ENCODE data around the gene NT5DC1.
A peak's percentile ranks its signal among the peaks of the same experiment; 100 is the strongest.

The NT5DC1 gene

DNA sequence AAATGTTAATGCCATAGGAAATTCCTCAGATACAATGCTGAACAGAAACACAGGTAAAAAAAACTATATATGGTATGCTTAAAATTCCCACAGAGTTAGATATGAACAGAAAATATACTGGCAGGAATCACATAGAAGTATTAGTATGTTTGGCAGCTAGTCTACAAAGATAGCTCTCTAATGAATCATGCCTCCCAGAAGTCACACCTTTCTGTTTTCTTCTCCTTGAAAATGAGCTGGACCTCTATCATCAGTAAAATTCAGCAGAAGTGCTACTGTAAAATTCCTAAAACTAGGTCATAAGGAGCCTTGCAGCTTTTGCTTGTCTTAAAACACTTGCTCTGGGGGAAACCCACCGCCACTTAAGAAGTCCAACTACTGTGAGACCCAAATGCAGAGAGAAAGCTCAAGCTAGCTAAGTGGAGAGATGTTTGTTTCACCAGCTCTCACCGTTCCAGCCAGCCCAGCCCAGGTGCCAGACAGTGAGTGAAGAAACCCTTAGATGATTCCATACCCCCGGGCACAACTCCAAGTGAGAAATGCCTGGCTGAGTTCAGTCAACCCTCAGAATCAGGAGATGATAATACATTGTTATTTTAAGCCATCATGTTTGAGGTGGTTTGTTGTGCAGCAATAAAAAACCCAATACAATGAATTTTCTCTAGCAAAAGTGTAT, 110.2 kb downstream of the NT5DC1 start:
- ATAC-seq (ENCODE audit: low read depth): peak; percentile 93
- Histone ChIP-seq H3K27me3 (ENCODE audit: insufficient read depth, poor library complexity, severe bottlenecking) (no peaks in the 10 kb centered on the region), H3K4me3 (ENCODE audit: severe bottlenecking) (no peak overlapping the region), H3K36me3 (ENCODE audit: low read depth) (no peaks in the 10 kb centered on the region), H3K9me3 (ENCODE audit: severe bottlenecking) (no peaks in the 10 kb centered on the region), H3K4me1 (ENCODE audit: insufficient read depth, poor library complexity, severe bottlenecking) (peaks cover 42% of the 10 kb centered on the region), H3K27ac (ENCODE audit: poor library complexity, severe bottlenecking) (peak overlapping the region; percentile 75)
- TF ChIP-seq, protein P1, sequence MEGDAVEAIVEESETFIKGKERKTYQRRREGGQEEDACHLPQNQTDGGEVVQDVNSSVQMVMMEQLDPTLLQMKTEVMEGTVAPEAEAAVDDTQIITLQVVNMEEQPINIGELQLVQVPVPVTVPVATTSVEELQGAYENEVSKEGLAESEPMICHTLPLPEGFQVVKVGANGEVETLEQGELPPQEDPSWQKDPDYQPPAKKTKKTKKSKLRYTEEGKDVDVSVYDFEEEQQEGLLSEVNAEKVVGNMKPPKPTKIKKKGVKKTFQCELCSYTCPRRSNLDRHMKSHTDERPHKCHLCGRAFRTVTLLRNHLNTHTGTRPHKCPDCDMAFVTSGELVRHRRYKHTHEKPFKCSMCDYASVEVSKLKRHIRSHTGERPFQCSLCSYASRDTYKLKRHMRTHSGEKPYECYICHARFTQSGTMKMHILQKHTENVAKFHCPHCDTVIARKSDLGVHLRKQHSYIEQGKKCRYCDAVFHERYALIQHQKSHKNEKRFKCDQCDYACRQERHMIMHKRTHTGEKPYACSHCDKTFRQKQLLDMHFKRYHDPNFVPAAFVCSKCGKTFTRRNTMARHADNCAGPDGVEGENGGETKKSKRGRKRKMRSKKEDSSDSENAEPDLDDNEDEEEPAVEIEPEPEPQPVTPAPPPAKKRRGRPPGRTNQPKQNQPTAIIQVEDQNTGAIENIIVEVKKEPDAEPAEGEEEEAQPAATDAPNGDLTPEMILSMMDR (IDR thresholded peaks at IDR 0.05; ENCODE audit: poor library complexity, severe bottlenecking): no peak
- peak; percentile 88 for DNase-seq (ENCODE audit: low spot score)

DNA sequence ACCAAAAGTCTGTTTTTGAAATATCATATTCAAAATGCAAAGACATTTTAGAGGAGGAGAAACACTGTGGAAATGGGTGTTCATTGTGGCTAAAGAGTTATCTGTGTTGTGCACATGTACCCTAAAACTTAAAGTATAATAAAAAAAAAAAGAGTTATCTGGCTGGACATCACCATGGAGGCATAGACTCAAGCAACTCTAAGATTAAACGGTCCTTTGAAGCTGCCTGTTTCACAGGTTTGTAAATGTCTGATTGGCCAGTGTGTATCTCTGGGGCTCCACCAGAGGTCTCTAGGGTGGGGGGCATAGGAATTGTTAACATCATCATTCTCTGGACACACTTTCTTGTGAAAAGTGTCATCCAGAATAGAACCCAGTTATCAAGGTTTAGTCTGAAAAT, 114.0 kb downstream of the NT5DC1 start:
- peak overlapping the region; percentile 19 for H3K27ac ChIP-seq (ENCODE audit: poor library complexity, severe bottlenecking)
- no peak overlapping the region for H3K4me3 ChIP-seq (ENCODE audit: severe bottlenecking)
- no peaks in the 10 kb centered on the region for H3K9me3 ChIP-seq (ENCODE audit: severe bottlenecking)
- no peaks in the 10 kb centered on the region for H3K36me3 ChIP-seq (ENCODE audit: low read depth)
- TF ChIP-seq, protein P1 (IDR thresholded peaks at IDR 0.05; ENCODE audit: poor library complexity, severe bottlenecking): no peak
- DNase-seq (ENCODE audit: low spot score): no peak
- ATAC-seq (ENCODE audit: low read depth): no peak
- H3K4me1 ChIP-seq (ENCODE audit: insufficient read depth, poor library complexity, severe bottlenecking): peaks cover 34% of the 10 kb centered on the region
- no peaks in the 10 kb centered on the region for H3K27me3 ChIP-seq (ENCODE audit: insufficient read depth, poor library complexity, severe bottlenecking)

DNA sequence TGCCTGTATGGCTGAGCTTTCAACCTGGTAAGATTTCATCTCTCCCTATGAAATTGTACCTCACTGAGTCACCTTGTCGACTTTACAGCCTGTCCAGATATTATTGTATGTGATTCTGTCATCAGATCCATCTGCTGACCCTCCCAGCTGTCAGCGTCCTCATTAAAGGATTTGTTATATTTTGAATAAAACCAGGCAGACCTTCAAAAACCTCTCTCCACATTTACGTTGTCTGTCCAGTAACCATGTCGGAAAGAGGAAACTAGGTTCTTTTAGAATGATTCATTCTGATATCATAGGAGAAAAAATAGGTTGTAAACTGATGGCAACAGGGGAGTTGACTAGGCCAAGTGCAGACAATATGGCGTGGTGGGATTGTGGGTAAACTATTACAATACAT, 114.8 kb downstream of the NT5DC1 start:
- ATAC-seq (ENCODE audit: low read depth): no peak
- H3K9me3 ChIP-seq (ENCODE audit: severe bottlenecking): no peaks in the 10 kb centered on the region
- peak overlapping the region; percentile 19 for H3K27ac ChIP-seq (ENCODE audit: poor library complexity, severe bottlenecking)

DNA sequence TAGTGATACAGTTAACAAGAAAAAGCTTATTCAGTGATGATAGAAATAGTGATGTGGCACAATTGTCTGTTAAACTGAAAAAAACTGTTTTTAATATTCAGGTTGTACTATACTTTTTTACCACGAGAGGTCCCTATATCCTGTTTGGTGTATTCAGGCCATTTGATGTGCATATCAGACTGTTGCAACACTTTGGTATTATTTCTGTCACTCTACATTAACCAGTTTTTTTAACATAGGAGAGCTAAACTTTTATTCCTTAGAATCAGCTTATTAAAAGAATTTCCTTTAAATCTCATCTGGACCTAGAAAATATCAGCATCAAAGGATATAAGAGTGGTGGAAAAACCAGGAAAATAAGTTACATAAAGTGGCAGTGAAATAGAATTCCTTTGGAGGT, 116.4 kb downstream of the NT5DC1 start:
- no peak overlapping the region for H3K4me3 ChIP-seq (ENCODE audit: severe bottlenecking)
- TF ChIP-seq, protein P1 (IDR thresholded peaks at IDR 0.05; ENCODE audit: poor library complexity, severe bottlenecking): no peak
- H3K4me1 ChIP-seq (ENCODE audit: insufficient read depth, poor library complexity, severe bottlenecking): peaks cover 17% of the 10 kb centered on the region
- H3K27ac ChIP-seq (ENCODE audit: poor library complexity, severe bottlenecking): no peak overlapping the region
- no peaks in the 10 kb centered on the region for H3K27me3 ChIP-seq (ENCODE audit: insufficient read depth, poor library complexity, severe bottlenecking)
- H3K36me3 ChIP-seq (ENCODE audit: low read depth): no peaks in the 10 kb centered on the region
- H3K9me3 ChIP-seq (ENCODE audit: severe bottlenecking): no peaks in the 10 kb centered on the region
- DNase-seq (ENCODE audit: low spot score) (no peak), ATAC-seq (ENCODE audit: low read depth) (no peak)

More for the DNA sequence above, 114.8 kb downstream of the NT5DC1 start:
- Histone ChIP-seq H3K27me3 (ENCODE audit: insufficient read depth, poor library complexity, severe bottlenecking) (no peaks in the 10 kb centered on the region), H3K4me1 (ENCODE audit: insufficient read depth, poor library complexity, severe bottlenecking) (peaks cover 28% of the 10 kb centered on the region), H3K4me3 (ENCODE audit: severe bottlenecking) (no peak overlapping the region), H3K36me3 (ENCODE audit: low read depth) (no peaks in the 10 kb centered on the region)
- DNase-seq (ENCODE audit: low spot score): no peak
- TF ChIP-seq, protein P1 (IDR thresholded peaks at IDR 0.05; ENCODE audit: poor library complexity, severe bottlenecking): no peak

DNA sequence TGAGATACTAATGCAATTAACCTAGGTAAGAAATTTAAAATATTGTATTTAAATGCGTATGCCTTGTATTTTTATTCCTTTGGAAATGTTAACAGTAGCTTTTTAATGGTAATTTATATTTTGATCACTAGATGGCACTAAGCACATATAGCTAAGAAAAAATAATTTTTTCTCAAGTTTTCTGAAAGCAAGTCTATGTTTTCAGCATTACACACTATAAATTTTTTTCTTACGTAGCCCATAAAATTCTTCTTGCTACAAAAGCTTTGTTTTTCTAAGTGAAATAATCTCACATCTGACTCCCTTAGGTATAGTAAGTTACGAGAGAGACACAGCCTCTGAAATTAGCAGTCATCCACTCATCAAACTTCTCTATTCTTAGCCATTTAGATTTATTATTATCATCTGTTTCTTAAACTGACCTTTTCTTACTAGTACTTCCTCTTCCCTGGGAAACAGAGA, 117.5 kb downstream of the NT5DC1 start:
- H3K9me3 ChIP-seq (ENCODE audit: severe bottlenecking): no peaks in the 10 kb centered on the region
- peaks cover 1% of the 10 kb centered on the region; the same call in 1 of the 2 replicates for H3K36me3 ChIP-seq (ENCODE audit: low read depth)
- no peak overlapping the region for H3K4me3 ChIP-seq (ENCODE audit: severe bottlenecking)
- no peak for ATAC-seq (ENCODE audit: low read depth)
- H3K27ac ChIP-seq (ENCODE audit: poor library complexity, severe bottlenecking): no peak overlapping the region
- DNase-seq (ENCODE audit: low spot score): no peak
- H3K27me3 ChIP-seq (ENCODE audit: insufficient read depth, poor library complexity, severe bottlenecking): no peaks in the 10 kb centered on the region
- TF ChIP-seq, protein P1 (IDR thresholded peaks at IDR 0.05; ENCODE audit: poor library complexity, severe bottlenecking): peak; percentile 88
- peaks cover 14% of the 10 kb centered on the region for H3K4me1 ChIP-seq (ENCODE audit: insufficient read depth, poor library complexity, severe bottlenecking)

All from RWPE2 (cell line).